K562 (cell line): Measurements from ENCODE around the gene KCNQ4. TPM values are rescaled to one million over a fixed set of nuclear protein-coding genes. Genes with fewer than 3 reads are reported as not detected.

Source experiments
- ATAC-seq: fragments of 200-7000 bp; cut with Tn5 transposase; 3 replicates; pipeline ENCODE4 v1.9.1; 2020; ENCODE audit warnings: moderate library complexity
- BruUV-seq: library from RNA; stranded (reverse); fragments of 400-500 nt; replicated peaks from 2 replicates; lab custom pipeline; 2021; lab: Mats Ljungman, UMichigan
- CTCF ChIA-PET: fragments of 300-600 bp; formaldehyde crosslinking; extraction: SDS; loops from one replicate; lab custom pipeline; 2021; ENCODE audit warnings: low intra/inter-chr PET ratio; lab: Yijun Ruan, JAX
- POLR2A ChIA-PET: fragments of 300-600, 350-650 bp; sonication (Branson Sonifier 250); formaldehyde crosslinking; extraction: SDS; loops from one replicate; lab custom pipeline; 2021; ENCODE audit warnings: antibody characterized with exemption, inconsistent platforms; lab: Yijun Ruan, JAX
- DNase-seq, 4 experiments: peaks; one replicate each; pipeline versions ENCODE4 v3.0.0 to v3.0.0-alpha.2; 2011 to 2018; ENCODE audit warnings: low spot score in 3 of 4, mixed read lengths in 3 of 4; ENCODE audit errors: extremely low read depth in 1 of 4
- FAIRE-seq: peaks from 2 replicates; lab custom pipeline; 2011; peaks lifted over from hg19 to GRCh38; lab: Jason Lieb, UNC
- H2AFZ ChIP-seq: 2 replicates; pipeline ENCODE4 v1.6.0; 2011; ENCODE audit warnings: low read depth, low read length, control low read depth, inconsistent platforms
- H3K27ac ChIP-seq: fragments of 200-600 bp; 3 replicates; pipeline ENCODE4 v1.8.0; 2011; ENCODE audit warnings: low read depth, mild to moderate bottlenecking, control low read depth, inconsistent platforms, low read length, moderate library complexity, mixed read lengths; ENCODE audit errors: extremely low read depth
- H3K27me3 ChIP-seq, 2 experiments: fragments of 300-600 bp in 1 of 2; 2 replicates in 1 of 2; 3 replicates in 1 of 2; pipeline versions ENCODE4 v1.6.0 to v1.8.0; 2011; ENCODE audit warnings: inconsistent platforms in 2 of 2, low read length in 2 of 2, mild to moderate bottlenecking in 1 of 2, mixed read lengths in 1 of 2, moderate library complexity in 1 of 2; ENCODE audit not compliant: control insufficient read depth in 2 of 2, insufficient read depth in 2 of 2
- H3K36me3 ChIP-seq: fragments of 300-600 bp; 3 replicates; pipeline ENCODE4 v1.8.0; 2011; ENCODE audit warnings: mild to moderate bottlenecking, low read length, inconsistent platforms; ENCODE audit not compliant: control insufficient read depth, insufficient read depth
- H3K4me1 ChIP-seq, 2 experiments: fragments of 200-600 bp in 1 of 2; replicated peaks in 1 of 2; 2 replicates in 1 of 2; 3 replicates in 1 of 2; pipeline versions ENCODE4 v1.5.1 to v1.8.0; 2011; ENCODE audit warnings: inconsistent platforms in 2 of 2, low read length in 2 of 2, mild to moderate bottlenecking in 1 of 2, mixed read lengths in 1 of 2, moderate library complexity in 1 of 2; ENCODE audit not compliant: control insufficient read depth in 2 of 2, insufficient read depth in 2 of 2
- H3K4me2 ChIP-seq: 2 replicates; pipeline ENCODE4 v1.6.1; 2011; ENCODE audit warnings: low read length, control low read depth, inconsistent platforms, mixed read lengths; ENCODE audit not compliant: insufficient read depth
- H3K4me3 ChIP-seq: fragments of 200-600 bp; sonication (generic), shearing (Covaris generic); 2 replicates; pipeline ENCODE4 v1.5.1; 2016; ENCODE audit warnings: control low read depth, inconsistent platforms
- H3K79me2 ChIP-seq: fragments of 200-600 bp; 3 replicates; pipeline ENCODE4 v1.8.0; 2011; ENCODE audit warnings: low read length, inconsistent platforms; ENCODE audit not compliant: control insufficient read depth, insufficient read depth
- H3K9ac ChIP-seq, 2 experiments: 2 replicates each; pipeline versions ENCODE4 v1.6.0 to v1.6.1; 2011; ENCODE audit warnings: low read depth in 2 of 2, low read length in 2 of 2, control low read depth in 1 of 2, inconsistent platforms in 1 of 2, mild to moderate bottlenecking in 1 of 2, mixed read lengths in 1 of 2; ENCODE audit not compliant: insufficient read depth in 1 of 2
- H3K9me1 ChIP-seq: one replicate; pipeline ENCODE4 v1.6.0; 2011; ENCODE audit warnings: inconsistent platforms, mild to moderate bottlenecking, low read length, moderate library complexity; ENCODE audit not compliant: control insufficient read depth, insufficient read depth
- H3K9me3 ChIP-seq: replicated peaks from 2 replicates; pipeline ENCODE4 v1.5.1; 2011; ENCODE audit warnings: low read depth, low read length, inconsistent platforms; ENCODE audit not compliant: control insufficient read depth, insufficient read depth
- H4K20me1 ChIP-seq: replicated peaks from 2 replicates; pipeline ENCODE4 v1.6.1; 2011; ENCODE audit warnings: low read length, inconsistent platforms, mixed read lengths; ENCODE audit not compliant: control insufficient read depth, insufficient read depth
- BMI1 ChIP-seq: fragments of 150-350 bp; IDR thresholded peaks from 2 replicates; pipeline ENCODE4 v1.6.1; 2014; ENCODE audit warnings: low read length
- MYBL2 ChIP-seq, 2 experiments: fragments of 450-650 bp in 1 of 2; sonication (generic) in 1 of 2; formaldehyde crosslinking in 1 of 2; IDR thresholded peaks; 2 replicates each; pipeline versions ENCODE4 v1.6.1 to v1.8.1; 2017 to 2022; ENCODE audit warnings: borderline replicate concordance in 1 of 2, inconsistent platforms in 1 of 2, low read depth in 1 of 2, mild to moderate bottlenecking in 1 of 2, missing genetic modification reagents in 1 of 2, moderate library complexity in 1 of 2
- PHF20 ChIP-seq: fragments of 450-650 bp; IDR thresholded peaks from 2 replicates; pipeline ENCODE4 v1.6.1; 2018; ENCODE audit not compliant: partially characterized antibody
- RBM15 ChIP-seq: fragments of 200-400 bp; formaldehyde crosslinking; IDR thresholded peaks from 2 replicates; pipeline ENCODE4 v1.6.1; 2018; ENCODE audit warnings: mild to moderate bottlenecking, low read length, moderate library complexity; ENCODE audit not compliant: insufficient read depth
- TRIM28 ChIP-seq: fragments of 450-650 bp; IDR thresholded peaks from 2 replicates; pipeline ENCODE4 v1.6.1; 2017
- ZNF584 ChIP-seq: fragments of 200-800 bp; sonication (Bioruptor generic); IDR thresholded peaks from 2 replicates; pipeline ENCODE4 v1.6.1; 2016; ENCODE audit warnings: low read depth, mild to moderate bottlenecking, missing genetic modification characterization, missing compliant biosample characterization
- ZNF77 ChIP-seq: fragments of 250-450 bp; sonication (Bioruptor Pico); IDR thresholded peaks from 2 replicates; pipeline ENCODE4 v1.5.0; 2020
- WGBS: fragments of 100-300 bp; shearing (Covaris generic); methylation state at CpG from one replicate; pipeline ENCODE4 v1.1.6; 2016; ENCODE audit warnings: low coverage, mixed read lengths; ENCODE audit not compliant: insufficient coverage; ENCODE audit errors: missing lambda C conversion rate; 5-methylcytosine and 5-hydroxymethylcytosine counted together
- in situ Hi-C: fragments of 300-500 bp; cut with MboI; formaldehyde crosslinking; loops from 4 replicates; pipeline ENCODE4 v1.15.0; 2018; ENCODE audit warnings: inconsistent platforms, mixed read lengths
- intact Hi-C: fragments of 100-400 bp; cut with micrococcal nuclease; formaldehyde crosslinking; loops from 2 replicates; pipeline ENCODE4 v1.14.2; 2022
- polyA plus RNA-seq, 8 experiments: library from polyadenylated mRNA; depleted of rRNA in 4 of 8; stranded (reverse) in 5 of 8; unstranded in 3 of 8; fragments of >200 nt; fragmentation: Nextera tagmentation in 2 of 8; fragmentation: Illumina TruSeq in 1 of 8; extraction: Ambion mirVana in 2 of 8; extraction: Trizol in 1 of 8; gene quantifications; 2 replicates each; pipeline versions ENCODE4 v1.2.1 to v1.2.3, GENCODE V29; 2011 to 2014; ENCODE audit warnings: inconsistent platforms in 1 of 8, missing spikeins in 1 of 8
- total RNA-seq, 7 experiments: library from RNA; depleted of rRNA in 6 of 7; stranded (reverse); fragments of >200 nt in 6 of 7; fragmentation: Illumina TruSeq in 2 of 7; extraction: Trizol in 2 of 7; gene quantifications; 2 replicates each; pipeline versions ENCODE4 v1.2.1 to v1.2.3, GENCODE V29; 2011 to 2021; ENCODE audit warnings: low replicate concordance in 1 of 7
- TF ChIP-seq, protein P1 (sequence below): IDR thresholded peaks from 2 replicates; pipeline ENCODE4 v1.6.1; 2011; ENCODE audit not compliant: insufficient read length; ENCODE audit errors: extremely low read depth

KCNQ4 gene
- total and polyA plus RNA-seq, 9 of the 15 experiments (the other 6 are each of a cell fraction or from before 2014, with no cell fraction given), result 0.07 to 4.1 (median 0.79) TPM

DNA sequence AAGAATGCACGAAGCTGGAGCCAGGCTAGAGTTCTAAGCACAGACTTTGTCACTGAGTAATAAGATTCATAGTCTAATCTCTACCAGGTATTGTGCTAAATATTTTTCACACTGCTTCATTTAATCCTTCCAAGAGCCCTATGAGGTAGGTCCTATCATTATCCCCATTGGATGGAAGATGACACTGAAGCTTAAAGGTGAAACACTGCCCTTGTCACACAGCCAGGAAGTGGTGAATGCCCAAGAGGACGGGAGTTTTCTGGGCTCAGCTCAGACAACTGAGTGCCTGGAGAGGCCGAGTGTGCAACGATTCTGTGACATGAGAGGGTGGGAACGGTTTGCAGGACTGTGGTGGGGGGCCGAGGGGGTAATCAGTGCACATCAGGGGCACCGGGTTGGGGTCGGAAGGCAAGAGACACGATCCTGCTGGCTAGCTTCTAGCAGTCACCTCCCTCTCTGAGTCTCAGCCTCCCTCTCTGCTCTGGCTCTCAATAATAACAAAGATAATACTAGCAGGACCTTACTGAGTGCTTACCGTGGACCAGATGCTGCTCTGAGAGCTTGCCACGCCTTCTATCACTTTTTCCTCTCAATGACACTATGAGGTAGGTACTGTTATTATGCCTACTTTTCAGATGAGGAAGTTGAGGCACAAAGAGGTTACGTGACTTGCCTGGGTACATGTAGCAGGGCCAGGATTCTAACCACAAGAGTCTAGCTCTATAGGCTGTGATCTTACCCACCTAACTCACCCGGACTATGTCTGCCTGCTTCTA is 12.4 kb downstream of the KCNQ4 start:
- peaks cover 11 to 30% of the 10 kb centered on the region in 2 experiments for H3K4me1 ChIP-seq
- H4K20me1 ChIP-seq, result 0 out of 2 replicates have a peak, but pooled peaks cover 6% of the 10 kb centered on the region
- H3K79me2 ChIP-seq, result no peaks in the 10 kb centered on the region
- TF ChIP-seq, protein P1, sequence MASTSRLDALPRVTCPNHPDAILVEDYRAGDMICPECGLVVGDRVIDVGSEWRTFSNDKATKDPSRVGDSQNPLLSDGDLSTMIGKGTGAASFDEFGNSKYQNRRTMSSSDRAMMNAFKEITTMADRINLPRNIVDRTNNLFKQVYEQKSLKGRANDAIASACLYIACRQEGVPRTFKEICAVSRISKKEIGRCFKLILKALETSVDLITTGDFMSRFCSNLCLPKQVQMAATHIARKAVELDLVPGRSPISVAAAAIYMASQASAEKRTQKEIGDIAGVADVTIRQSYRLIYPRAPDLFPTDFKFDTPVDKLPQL, result no peak
- no peak for TF ChIP-seq MYBL2 (IDR thresholded peaks at IDR 0.05; ENCODE audit: low read depth)
- no peak for TF ChIP-seq MYBL2 (CRISPR knock-in tag; IDR thresholded peaks at IDR 0.05; ENCODE audit: borderline replicate concordance)
- no peak for TF ChIP-seq BMI1
- no peak for TF ChIP-seq RBM15
- no peak for TF ChIP-seq PHF20
- no peak for TF ChIP-seq ZNF77 (CRISPR knock-in tag)
- no peak for TF ChIP-seq TRIM28
- TF ChIP-seq ZNF584 (CRISPR knock-in tag), result no peak
- intact Hi-C loops, result no loop called here
- H3K9me1 ChIP-seq, result no peaks in the 10 kb centered on the region
- WGBS, result 37% methylated on average over 13 of the region's 13 CpGs
- CTCF ChIA-PET, result no interaction called here
- POLR2A ChIA-PET, result interaction anchor here (0.6 to 1.1 kb wide), 4 partner anchors 9 to 237 kb away, joined by 3 read pairs; no protein-coding TSS in a partner anchor
- H3K4me2 ChIP-seq, result no peak overlapping the region
- no peaks in the 10 kb centered on the region for H3K27me3 ChIP-seq
- H3K27ac ChIP-seq, result no peak overlapping the region
- H3K9ac ChIP-seq, result peak overlapping the region in 1 of 2 experiments; percentile 53; a peak in 1 of 4 replicates
- H3K36me3 ChIP-seq, result no peaks in the 10 kb centered on the region
- H3K4me3 ChIP-seq, result no peak overlapping the region
- no peaks in the 10 kb centered on the region for H3K9me3 ChIP-seq
- DNase-seq (no peak), ATAC-seq (no peak), FAIRE-seq (no peak)
- in situ Hi-C loops, result no loop called here
- no peak overlapping the region for H2AFZ ChIP-seq
- no TSS peak for BruUV-seq
